ENCODE measurements around the gene KHK.

- TF ChIP-seq POLR2AphosphoS5 (IDR thresholded peaks at IDR 0.05; ENCODE audit: borderline replicate concordance, low read depth, low read length) (no peak), EZH2 (IDR thresholded peaks at IDR 0.05) (no peak), FOXP2 (optimal IDR thresholded peaks at IDR 0.05; ENCODE audit: control extremely low read depth, extremely low read length, insufficient read depth) (no peak)
Measured at GRCh38 chr2:27070653-27071276, 15.8 kb upstream of the KHK start.
